GM20000 (cell line): ENCODE data around the gene ENTPD1.

Experiments
- DNase-seq: peaks from one replicate; pipeline ENCODE4 v3.0.0; 2012; ENCODE audit warnings: low spot score
- CTCF ChIP-seq: IDR thresholded peaks from 2 replicates; pipeline ENCODE4 v1.5.1; 2012; ENCODE audit warnings: mild to moderate bottlenecking, control low read depth; ENCODE audit errors: extremely low read depth, missing control alignments

The ENTPD1 gene

GRCh38 chr10:95831515-95831914 is 75.6 kb downstream of the ENTPD1 start:
- DNase-seq = no peak
- TF ChIP-seq CTCF = no peak

- TF ChIP-seq CTCF = no peak
- DNase-seq = peak; percentile 75
Measured at GRCh38 chr10:95832216-95833041, 76.5 kb downstream of the ENTPD1 start.

- DNase-seq = no peak
- TF ChIP-seq CTCF = no peak
Measured at GRCh38 chr10:95833042-95833610, 77.2 kb downstream of the ENTPD1 start.

GRCh38 chr10:95834406-95834805 is 78.4 kb downstream of the ENTPD1 start:
- DNase-seq = no peak

GRCh38 chr10:95835149-95835860 is 79.3 kb downstream of the ENTPD1 start:
- DNase-seq = no peak
- no peak for TF ChIP-seq CTCF

More at GRCh38 chr10:95834406-95834805, 78.4 kb downstream of the ENTPD1 start:
- no peak for TF ChIP-seq CTCF

- no peak for DNase-seq
- TF ChIP-seq CTCF = no peak
Measured at GRCh38 chr10:95835911-95836310, 79.9 kb downstream of the ENTPD1 start.
